NT2/D1 (cell line): ENCODE measurements around the gene TCF4.

Experiments used
- DNase-seq: peaks from one replicate; pipeline ENCODE4 v3.0.0-alpha.2; 2011; ENCODE audit warnings: low read depth, low spot score
- H3K27me3 ChIP-seq: 2 replicates; pipeline ENCODE4 v1.6.0; 2011; ENCODE audit warnings: mild to moderate bottlenecking; ENCODE audit not compliant: insufficient read length, insufficient read depth
- H3K36me3 ChIP-seq: 2 replicates; pipeline ENCODE4 v1.6.1; 2011; ENCODE audit warnings: mild to moderate bottlenecking, low read length, mixed read lengths; ENCODE audit not compliant: insufficient read depth, insufficient read length
- H3K4me1 ChIP-seq: 2 replicates; pipeline ENCODE4 v1.5.1; 2011; ENCODE audit not compliant: insufficient read depth, insufficient read length
- H3K4me3 ChIP-seq: 2 replicates; pipeline ENCODE4 v1.5.1; 2011; ENCODE audit warnings: low read depth; ENCODE audit not compliant: insufficient read length
- H3K9ac ChIP-seq: 2 replicates; pipeline ENCODE4 v1.6.0; 2011; ENCODE audit warnings: low read depth; ENCODE audit not compliant: insufficient read length
- H3K9me3 ChIP-seq: 2 replicates; pipeline ENCODE4 v1.5.1; 2011; ENCODE audit warnings: mild to moderate bottlenecking, low read length; ENCODE audit not compliant: insufficient read depth
- SUZ12 ChIP-seq: IDR thresholded peaks from 2 replicates; pipeline ENCODE4 v1.6.1; 2011; ENCODE audit not compliant: insufficient read length, insufficient read depth; ENCODE audit errors: extremely low read depth
- YY1 ChIP-seq: IDR thresholded peaks from 2 replicates; pipeline ENCODE4 v1.6.1; 2011; ENCODE audit not compliant: insufficient read length, insufficient read depth
- ZNF274 ChIP-seq: IDR thresholded peaks from 2 replicates; pipeline ENCODE4 v1.6.1; 2011; ENCODE audit warnings: mild to moderate bottlenecking, low read depth, low read length

Gene TCF4

GRCh38 chr18:55345103-55345950 is 242.7 kb downstream of the TCF4 start:
- H3K4me1 ChIP-seq = no peaks in the 10 kb centered on the region

GRCh38 chr18:55343396-55344073 is 244.5 kb downstream of the TCF4 start:
- Histone ChIP-seq H3K36me3 (no peaks in the 10 kb centered on the region), H3K4me3 (no peak overlapping the region), H3K9me3 (no peaks in the 10 kb centered on the region), H3K9ac (no peak overlapping the region), H3K4me1 (no peaks in the 10 kb centered on the region), H3K27me3 (no peaks in the 10 kb centered on the region)
- TF ChIP-seq YY1 = no peak
- no peak for TF ChIP-seq SUZ12
- no peak for TF ChIP-seq ZNF274
- DNase-seq = no peak

More at GRCh38 chr18:55345103-55345950, 242.7 kb downstream of the TCF4 start:
- DNase-seq = no peak
- TF ChIP-seq YY1 (no peak), ZNF274 (no peak), SUZ12 (no peak)
- Histone ChIP-seq H3K27me3 (peaks cover 5% of the 10 kb centered on the region), H3K4me3 (no peak overlapping the region), H3K9ac (no peak overlapping the region), H3K36me3 (no peaks in the 10 kb centered on the region), H3K9me3 (no peaks in the 10 kb centered on the region)

GRCh38 chr18:55340998-55341397 is 247.0 kb downstream of the TCF4 start:
- Histone ChIP-seq H3K27me3 (no peaks in the 10 kb centered on the region), H3K4me1 (no peaks in the 10 kb centered on the region), H3K4me3 (no peak overlapping the region), H3K9me3 (no peaks in the 10 kb centered on the region), H3K36me3 (no peaks in the 10 kb centered on the region), H3K9ac (no peak overlapping the region)
- DNase-seq = no peak
- TF ChIP-seq SUZ12 = no peak
- no peak for TF ChIP-seq YY1
- no peak for TF ChIP-seq ZNF274

DNA sequence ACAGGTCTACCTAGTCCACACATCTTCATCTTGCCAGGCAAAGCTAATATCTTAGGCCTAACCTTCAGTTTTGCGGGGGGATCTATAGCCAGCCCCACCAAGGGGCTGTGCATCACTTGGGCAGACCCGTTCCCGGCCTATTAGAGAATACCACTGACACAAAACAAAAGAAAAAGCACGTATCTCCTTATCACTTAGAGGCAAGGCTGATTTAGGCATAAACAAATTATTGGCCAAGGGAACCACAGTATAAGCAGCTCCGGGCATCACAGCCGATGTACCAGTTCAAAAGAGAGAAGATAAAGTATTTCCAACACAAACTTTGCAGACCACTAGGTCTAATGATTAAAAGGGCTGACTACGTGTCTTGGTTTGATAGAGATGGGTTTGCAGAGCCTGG is 248.0 kb downstream of the TCF4 start:
- TF ChIP-seq YY1 (no peak), ZNF274 (no peak), SUZ12 (no peak)
- H3K4me1 ChIP-seq = no peaks in the 10 kb centered on the region

GRCh38 chr18:55338978-55339650 is 248.9 kb downstream of the TCF4 start:
- no peak overlapping the region for H3K9ac ChIP-seq
- no peak overlapping the region for H3K4me3 ChIP-seq
- TF ChIP-seq YY1 (no peak), ZNF274 (no peak), SUZ12 (no peak)
- DNase-seq = no peak
- no peaks in the 10 kb centered on the region for H3K27me3 ChIP-seq
- H3K36me3 ChIP-seq = no peaks in the 10 kb centered on the region
- H3K9me3 ChIP-seq = no peaks in the 10 kb centered on the region
- H3K4me1 ChIP-seq = no peaks in the 10 kb centered on the region

More for the DNA sequence above, 248.0 kb downstream of the TCF4 start:
- no peak overlapping the region for H3K9ac ChIP-seq
- H3K36me3 ChIP-seq = no peaks in the 10 kb centered on the region
- no peaks in the 10 kb centered on the region for H3K9me3 ChIP-seq
- no peaks in the 10 kb centered on the region for H3K27me3 ChIP-seq
- DNase-seq = no peak
- H3K4me3 ChIP-seq = no peak overlapping the region

- no peak overlapping the region for H3K4me3 ChIP-seq
- no peak for DNase-seq
- no peaks in the 10 kb centered on the region for H3K9me3 ChIP-seq
- TF ChIP-seq SUZ12 (no peak), YY1 (no peak), ZNF274 (no peak)
- no peak overlapping the region for H3K9ac ChIP-seq
- H3K36me3 ChIP-seq = no peaks in the 10 kb centered on the region
- no peaks in the 10 kb centered on the region for H3K27me3 ChIP-seq
- no peaks in the 10 kb centered on the region for H3K4me1 ChIP-seq
Measured at GRCh38 chr18:55337908-55338521, 250.0 kb downstream of the TCF4 start.

DNA sequence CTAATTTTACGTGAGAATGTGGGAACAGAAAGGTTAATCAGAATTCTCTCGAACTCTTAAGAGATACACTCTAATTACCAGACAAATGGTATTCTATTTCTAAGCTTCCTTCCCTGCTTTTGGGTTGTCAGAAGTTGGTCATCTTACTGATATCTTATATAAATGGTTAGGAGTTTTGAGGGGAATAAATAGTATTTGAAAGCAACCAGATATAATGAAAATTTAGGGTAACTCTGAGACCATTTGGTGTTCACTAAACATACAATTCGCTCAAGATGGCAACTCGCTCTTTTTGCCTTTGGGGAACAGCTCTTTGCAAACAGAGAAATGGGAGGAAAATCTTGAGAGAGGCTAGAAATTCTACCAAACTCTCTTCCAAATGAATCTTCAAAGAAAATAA is 250.9 kb downstream of the TCF4 start:
- no peaks in the 10 kb centered on the region for H3K9me3 ChIP-seq
- H3K36me3 ChIP-seq = no peaks in the 10 kb centered on the region
- H3K9ac ChIP-seq = no peak overlapping the region
- no peaks in the 10 kb centered on the region for H3K27me3 ChIP-seq
- no peak overlapping the region for H3K4me3 ChIP-seq
- H3K4me1 ChIP-seq = no peaks in the 10 kb centered on the region
- TF ChIP-seq YY1 (no peak), ZNF274 (no peak), SUZ12 (no peak)
- no peak for DNase-seq
